ENCODE results near the gene PIK3R6.

GRCh38 chr17:8916466-8916865, 49.0 kb upstream of the PIK3R6 start:
- TF ChIP-seq FOXM1 (IDR thresholded peaks at IDR 0.05; ENCODE audit: borderline replicate concordance), result no peak
- TF ChIP-seq TARDBP (IDR thresholded peaks at IDR 0.05), result no peak
- TF ChIP-seq, protein P1, sequence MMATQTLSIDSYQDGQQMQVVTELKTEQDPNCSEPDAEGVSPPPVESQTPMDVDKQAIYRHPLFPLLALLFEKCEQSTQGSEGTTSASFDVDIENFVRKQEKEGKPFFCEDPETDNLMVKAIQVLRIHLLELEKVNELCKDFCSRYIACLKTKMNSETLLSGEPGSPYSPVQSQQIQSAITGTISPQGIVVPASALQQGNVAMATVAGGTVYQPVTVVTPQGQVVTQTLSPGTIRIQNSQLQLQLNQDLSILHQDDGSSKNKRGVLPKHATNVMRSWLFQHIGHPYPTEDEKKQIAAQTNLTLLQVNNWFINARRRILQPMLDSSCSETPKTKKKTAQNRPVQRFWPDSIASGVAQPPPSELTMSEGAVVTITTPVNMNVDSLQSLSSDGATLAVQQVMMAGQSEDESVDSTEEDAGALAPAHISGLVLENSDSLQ (IDR thresholded peaks at IDR 0.05), result no peak
- no peak for TF ChIP-seq FOXK2 (IDR thresholded peaks at IDR 0.05)
- TF ChIP-seq HDGF (IDR thresholded peaks at IDR 0.05; ENCODE audit: borderline replicate concordance), result no peak
- TF ChIP-seq FOXA1 (IDR thresholded peaks at IDR 0.05), result no peak
- no peak for TF ChIP-seq SP1 (IDR thresholded peaks at IDR 0.05)
- no peak for TF ChIP-seq BHLHE40 (IDR thresholded peaks at IDR 0.05; ENCODE audit: borderline replicate concordance)
- no peak for TF ChIP-seq L3MBTL2 (conservative IDR thresholded peaks at IDR 0.05)
- no peak for TF ChIP-seq ELF4 (IDR thresholded peaks at IDR 0.05)

Measured in HEK293T (cell line).